GM15510 (cell line): ENCODE measurements around the gene CACNA1D.

Experiments used
- POLR2A ChIP-seq: IDR thresholded peaks from 3 replicates; pipeline ENCODE4 v1.6.1; 2011; ENCODE audit warnings: borderline replicate concordance; ENCODE audit not compliant: insufficient read length; ENCODE audit errors: extremely low read depth

The CACNA1D gene

GRCh38 chr3:53633197-53633787 is 138.9 kb downstream of the CACNA1D start:
- TF ChIP-seq POLR2A, result no peak

- no peak for TF ChIP-seq POLR2A
Measured at GRCh38 chr3:53635041-53635440, 140.6 kb downstream of the CACNA1D start.

GRCh38 chr3:53641397-53641796 is 147.0 kb downstream of the CACNA1D start:
- no peak for TF ChIP-seq POLR2A

- TF ChIP-seq POLR2A, result no peak
Measured at GRCh38 chr3:53642211-53642610, 147.8 kb downstream of the CACNA1D start.

- TF ChIP-seq POLR2A, result no peak
Measured at GRCh38 chr3:53643757-53644156, 149.3 kb downstream of the CACNA1D start.

GRCh38 chr3:53645754-53646153 is 151.3 kb downstream of the CACNA1D start:
- TF ChIP-seq POLR2A, result no peak

- no peak for TF ChIP-seq POLR2A
Measured at GRCh38 chr3:53646723-53647122, 152.3 kb downstream of the CACNA1D start.

GRCh38 chr3:53649816-53650215 is 155.4 kb downstream of the CACNA1D start:
- TF ChIP-seq POLR2A, result no peak

- TF ChIP-seq POLR2A, result no peak
Measured at GRCh38 chr3:53650424-53650823, 156.0 kb downstream of the CACNA1D start.

- no peak for TF ChIP-seq POLR2A
Measured at GRCh38 chr3:53650928-53651661, 156.7 kb downstream of the CACNA1D start.

- TF ChIP-seq POLR2A, result no peak
Measured at GRCh38 chr3:53651927-53652326, 157.5 kb downstream of the CACNA1D start.

- TF ChIP-seq POLR2A, result no peak
Measured at GRCh38 chr3:53657651-53658050, 163.2 kb downstream of the CACNA1D start.

GRCh38 chr3:53658613-53659193 is 164.3 kb downstream of the CACNA1D start:
- no peak for TF ChIP-seq POLR2A

GRCh38 chr3:53659996-53660395 is 165.6 kb downstream of the CACNA1D start:
- no peak for TF ChIP-seq POLR2A

GRCh38 chr3:53661480-53661879 is 167.1 kb downstream of the CACNA1D start:
- no peak for TF ChIP-seq POLR2A

- no peak for TF ChIP-seq POLR2A
Measured at GRCh38 chr3:53665608-53666425, 171.4 kb downstream of the CACNA1D start.

GRCh38 chr3:53668872-53669271 is 174.5 kb downstream of the CACNA1D start:
- TF ChIP-seq POLR2A, result no peak
